ENCODE data around the gene C5orf22.

The C5orf22 gene

GRCh38 chr5:31574772-31575171 is 42.7 kb downstream of the C5orf22 start:
- Histone ChIP-seq H3K79me2 (ENCODE audit: control insufficient read depth, insufficient read depth, low read length, unreplicated experiment) (no peaks in the 10 kb centered on the region), H3K4me1 (ENCODE audit: control insufficient read depth, insufficient read depth, low read length, unreplicated experiment) (no peaks in the 10 kb centered on the region), H3K27ac (ENCODE audit: low read depth, low read length) (no peak overlapping the region), H3K4me3 (ENCODE audit: low read depth, low read length) (no peak overlapping the region), H3K36me3 (ENCODE audit: insufficient read depth, low read length) (no peaks in the 10 kb centered on the region), H3K27me3 (ENCODE audit: insufficient read depth, low read length) (peaks cover 38% of the 10 kb centered on the region), H2AFZ (ENCODE audit: low read length, unreplicated experiment) (no peak overlapping the region)

DNA sequence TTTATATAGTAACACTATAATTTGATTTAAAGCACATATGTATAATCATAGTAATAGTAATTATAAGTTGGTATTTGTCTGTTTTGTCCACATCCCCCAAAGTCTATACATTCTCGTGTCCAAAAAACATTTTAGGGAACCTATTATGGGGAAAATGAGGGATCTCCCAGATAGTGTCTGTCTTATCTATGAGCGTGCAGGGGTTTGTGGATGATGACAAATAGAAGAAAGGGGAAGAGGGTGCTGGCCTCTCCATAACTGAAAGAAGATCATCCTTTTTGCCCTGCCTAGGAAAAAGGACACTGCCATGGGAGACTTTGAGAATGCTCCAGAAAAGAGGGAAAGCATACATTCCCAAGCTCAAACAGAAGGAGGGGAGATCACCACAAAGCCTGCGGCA is 45.3 kb downstream of the C5orf22 start:
- peaks cover 45% of the 10 kb centered on the region for H3K27me3 ChIP-seq (ENCODE audit: insufficient read depth, low read length)
- H3K4me3 ChIP-seq (ENCODE audit: low read depth, low read length) = no peak overlapping the region
- no peak overlapping the region for H3K27ac ChIP-seq (ENCODE audit: low read depth, low read length)
- H3K4me1 ChIP-seq (ENCODE audit: control insufficient read depth, insufficient read depth, low read length, unreplicated experiment) = no peaks in the 10 kb centered on the region
- no peaks in the 10 kb centered on the region for H3K36me3 ChIP-seq (ENCODE audit: insufficient read depth, low read length)
- H2AFZ ChIP-seq (ENCODE audit: low read length, unreplicated experiment) = no peak overlapping the region
- H3K79me2 ChIP-seq (ENCODE audit: control insufficient read depth, insufficient read depth, low read length, unreplicated experiment) = no peaks in the 10 kb centered on the region

- H3K27me3 ChIP-seq (ENCODE audit: insufficient read depth, low read length) = peaks cover 45% of the 10 kb centered on the region
- H3K27ac ChIP-seq (ENCODE audit: low read depth, low read length) = no peak overlapping the region
- no peaks in the 10 kb centered on the region for H3K4me1 ChIP-seq (ENCODE audit: control insufficient read depth, insufficient read depth, low read length, unreplicated experiment)
- H3K4me3 ChIP-seq (ENCODE audit: low read depth, low read length) = no peak overlapping the region
- H3K36me3 ChIP-seq (ENCODE audit: insufficient read depth, low read length) = no peaks in the 10 kb centered on the region
- H3K79me2 ChIP-seq (ENCODE audit: control insufficient read depth, insufficient read depth, low read length, unreplicated experiment) = no peaks in the 10 kb centered on the region
- H2AFZ ChIP-seq (ENCODE audit: low read length, unreplicated experiment) = no peak overlapping the region
Measured at GRCh38 chr5:31579558-31579957, 47.5 kb downstream of the C5orf22 start.

- H3K27me3 ChIP-seq (ENCODE audit: insufficient read depth, low read length) = peaks cover 39% of the 10 kb centered on the region
- no peak overlapping the region for H3K4me3 ChIP-seq (ENCODE audit: low read depth, low read length)
- H2AFZ ChIP-seq (ENCODE audit: low read length, unreplicated experiment) = no peak overlapping the region
- H3K36me3 ChIP-seq (ENCODE audit: insufficient read depth, low read length) = no peaks in the 10 kb centered on the region
- H3K79me2 ChIP-seq (ENCODE audit: control insufficient read depth, insufficient read depth, low read length, unreplicated experiment) = no peaks in the 10 kb centered on the region
- no peaks in the 10 kb centered on the region for H3K4me1 ChIP-seq (ENCODE audit: control insufficient read depth, insufficient read depth, low read length, unreplicated experiment)
- no peak overlapping the region for H3K27ac ChIP-seq (ENCODE audit: low read depth, low read length)
Measured at GRCh38 chr5:31581498-31582099, 49.5 kb downstream of the C5orf22 start.

DNA sequence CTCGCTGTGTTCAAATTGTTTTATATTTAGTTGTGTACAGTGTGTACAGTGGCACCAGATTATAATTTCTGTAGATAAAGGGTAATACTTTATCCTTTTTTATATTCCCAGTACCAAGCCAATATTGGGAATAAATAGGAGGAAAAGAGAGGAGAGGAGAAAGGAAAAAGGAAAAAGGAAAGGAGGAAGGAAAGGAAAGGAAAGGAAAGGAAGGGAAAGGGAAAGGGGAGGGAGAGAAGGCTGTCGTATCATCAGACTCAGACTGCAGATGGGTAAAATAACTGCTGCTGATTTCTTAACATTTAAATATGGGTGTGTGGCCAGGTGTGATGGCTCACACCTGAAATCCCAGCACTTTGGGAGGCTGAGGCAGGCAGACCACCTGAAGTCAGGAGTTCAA is 51.0 kb downstream of the C5orf22 start:
- no peaks in the 10 kb centered on the region for H3K79me2 ChIP-seq (ENCODE audit: control insufficient read depth, insufficient read depth, low read length, unreplicated experiment)
- no peak overlapping the region for H2AFZ ChIP-seq (ENCODE audit: low read length, unreplicated experiment)
- H3K4me1 ChIP-seq (ENCODE audit: control insufficient read depth, insufficient read depth, low read length, unreplicated experiment) = no peaks in the 10 kb centered on the region
- no peak overlapping the region for H3K4me3 ChIP-seq (ENCODE audit: low read depth, low read length)
- no peaks in the 10 kb centered on the region for H3K36me3 ChIP-seq (ENCODE audit: insufficient read depth, low read length)
- no peak overlapping the region for H3K27ac ChIP-seq (ENCODE audit: low read depth, low read length)
- peaks cover 40% of the 10 kb centered on the region for H3K27me3 ChIP-seq (ENCODE audit: insufficient read depth, low read length)

GRCh38 chr5:31585166-31585894 is 53.2 kb downstream of the C5orf22 start:
- Histone ChIP-seq H3K27ac (ENCODE audit: low read depth, low read length) (no peak overlapping the region), H3K36me3 (ENCODE audit: insufficient read depth, low read length) (no peaks in the 10 kb centered on the region), H3K4me3 (ENCODE audit: low read depth, low read length) (no peak overlapping the region), H3K27me3 (ENCODE audit: insufficient read depth, low read length) (peaks cover 48% of the 10 kb centered on the region), H3K79me2 (ENCODE audit: control insufficient read depth, insufficient read depth, low read length, unreplicated experiment) (no peaks in the 10 kb centered on the region), H2AFZ (ENCODE audit: low read length, unreplicated experiment) (no peak overlapping the region), H3K4me1 (ENCODE audit: control insufficient read depth, insufficient read depth, low read length, unreplicated experiment) (no peaks in the 10 kb centered on the region)

DNA sequence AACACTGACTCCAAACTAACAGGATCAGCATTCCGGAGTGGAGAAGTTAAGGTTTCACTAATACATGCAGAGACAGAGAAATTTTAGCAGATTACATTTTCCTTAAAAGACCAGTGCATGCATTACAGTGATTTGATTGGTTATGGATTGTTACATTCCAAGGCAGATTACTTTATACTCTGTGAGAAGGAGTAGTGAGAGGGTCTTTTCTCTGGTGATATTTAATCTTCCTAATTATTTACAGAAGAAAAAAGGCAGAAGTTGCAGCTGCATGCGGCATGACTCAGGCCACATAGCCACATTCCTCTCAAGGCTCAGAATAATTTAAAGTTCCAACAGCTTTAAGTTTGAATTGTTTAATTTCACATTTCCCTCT is 53.8 kb downstream of the C5orf22 start:
- H3K27me3 ChIP-seq (ENCODE audit: insufficient read depth, low read length) = peaks cover 49% of the 10 kb centered on the region
- H3K27ac ChIP-seq (ENCODE audit: low read depth, low read length) = no peak overlapping the region
- no peak overlapping the region for H2AFZ ChIP-seq (ENCODE audit: low read length, unreplicated experiment)
- no peaks in the 10 kb centered on the region for H3K79me2 ChIP-seq (ENCODE audit: control insufficient read depth, insufficient read depth, low read length, unreplicated experiment)
- H3K4me1 ChIP-seq (ENCODE audit: control insufficient read depth, insufficient read depth, low read length, unreplicated experiment) = no peaks in the 10 kb centered on the region
- no peaks in the 10 kb centered on the region for H3K36me3 ChIP-seq (ENCODE audit: insufficient read depth, low read length)
- no peak overlapping the region for H3K4me3 ChIP-seq (ENCODE audit: low read depth, low read length)

DNA sequence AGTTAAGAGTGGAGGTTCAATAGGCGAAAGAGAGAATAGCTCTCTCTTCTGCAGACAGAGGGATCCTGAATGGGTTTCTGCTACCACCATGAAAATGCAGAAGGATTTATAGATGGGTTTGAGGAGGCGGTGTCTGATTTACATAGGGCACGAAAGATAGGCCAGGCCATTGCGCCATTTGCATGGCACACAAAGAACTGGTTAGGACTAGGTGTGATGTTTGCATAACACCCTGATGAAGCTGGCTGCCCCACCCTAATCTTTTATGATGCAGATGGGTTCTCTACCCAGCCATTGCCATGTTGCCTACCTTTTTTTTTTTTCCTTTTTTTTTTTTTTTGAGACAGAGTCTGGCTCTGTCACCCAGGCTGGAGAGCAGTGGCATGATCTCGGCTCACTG is 55.4 kb downstream of the C5orf22 start:
- Histone ChIP-seq H3K4me3 (ENCODE audit: low read depth, low read length) (no peak overlapping the region), H2AFZ (ENCODE audit: low read length, unreplicated experiment) (no peak overlapping the region), H3K4me1 (ENCODE audit: control insufficient read depth, insufficient read depth, low read length, unreplicated experiment) (no peaks in the 10 kb centered on the region), H3K27ac (ENCODE audit: low read depth, low read length) (no peak overlapping the region), H3K27me3 (ENCODE audit: insufficient read depth, low read length) (peaks cover 51% of the 10 kb centered on the region), H3K79me2 (ENCODE audit: control insufficient read depth, insufficient read depth, low read length, unreplicated experiment) (no peaks in the 10 kb centered on the region), H3K36me3 (ENCODE audit: insufficient read depth, low read length) (no peaks in the 10 kb centered on the region)

DNA sequence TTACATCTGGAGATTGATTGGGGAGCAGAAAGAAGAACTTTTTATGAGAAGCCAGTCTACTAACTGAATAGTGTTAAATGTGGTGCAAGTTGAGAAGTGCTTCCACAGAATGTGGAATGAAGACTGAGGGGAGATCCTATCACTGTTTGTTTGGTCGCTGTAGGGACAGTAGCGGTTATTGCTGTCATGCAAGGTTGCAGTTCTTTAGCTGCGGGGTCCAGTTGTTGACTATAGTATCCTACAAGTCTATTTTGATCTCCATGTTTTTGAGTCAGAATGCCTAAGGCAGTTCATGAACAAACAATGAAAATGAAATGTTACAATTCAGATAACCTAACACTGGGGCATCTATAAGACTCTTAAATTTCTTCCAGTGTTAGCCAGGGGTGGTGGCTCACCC is 61.6 kb downstream of the C5orf22 start:
- Histone ChIP-seq H3K27ac (ENCODE audit: low read depth, low read length) (no peak overlapping the region), H2AFZ (ENCODE audit: low read length, unreplicated experiment) (no peak overlapping the region), H3K36me3 (ENCODE audit: insufficient read depth, low read length) (no peaks in the 10 kb centered on the region), H3K4me1 (ENCODE audit: control insufficient read depth, insufficient read depth, low read length, unreplicated experiment) (no peaks in the 10 kb centered on the region), H3K79me2 (ENCODE audit: control insufficient read depth, insufficient read depth, low read length, unreplicated experiment) (no peaks in the 10 kb centered on the region), H3K4me3 (ENCODE audit: low read depth, low read length) (no peak overlapping the region), H3K27me3 (ENCODE audit: insufficient read depth, low read length) (peaks cover 79% of the 10 kb centered on the region)

- Histone ChIP-seq H2AFZ (ENCODE audit: low read length, unreplicated experiment) (no peak overlapping the region), H3K4me3 (ENCODE audit: low read depth, low read length) (no peak overlapping the region), H3K36me3 (ENCODE audit: insufficient read depth, low read length) (no peaks in the 10 kb centered on the region), H3K79me2 (ENCODE audit: control insufficient read depth, insufficient read depth, low read length, unreplicated experiment) (no peaks in the 10 kb centered on the region), H3K4me1 (ENCODE audit: control insufficient read depth, insufficient read depth, low read length, unreplicated experiment) (no peaks in the 10 kb centered on the region), H3K27ac (ENCODE audit: low read depth, low read length) (no peak overlapping the region), H3K27me3 (ENCODE audit: insufficient read depth, low read length) (peaks cover 88% of the 10 kb centered on the region)
Measured at GRCh38 chr5:31596354-31596753, 64.3 kb downstream of the C5orf22 start.

Measured in ACC112 (cell line).